NOMO-1 treated with dmso at 0.1 percent for 144 hours (cell line): ENCODE results near the gene SERPINH1.
"Not testable (repeated sequence)": the region's sequence is repeated elsewhere in the genome, so short reads cannot be mapped to it uniquely, and the experiment has no call there.

ENCODE experiments used
- DNase-seq: peaks from one replicate; lab custom pipeline; 2025; ENCODE audit not compliant: unreplicated experiment; lab: John Stamatoyannopoulos, UW

SERPINH1 gene

GRCh38 chr11:75572744-75573143, 10.7 kb downstream of the SERPINH1 start:
- DNase-seq: no peak

- DNase-seq: no peak
Observed at GRCh38 chr11:75574698-75575602, 12.9 kb downstream of the SERPINH1 start.

- DNase-seq: no peak
Observed at GRCh38 chr11:75576017-75576416, 14.0 kb downstream of the SERPINH1 start.

GRCh38 chr11:75576499-75576918, 14.5 kb downstream of the SERPINH1 start:
- DNase-seq: peak; percentile 78

GRCh38 chr11:75577207-75577606, 15.2 kb downstream of the SERPINH1 start:
- DNase-seq: no peak

- no peak for DNase-seq
Observed at GRCh38 chr11:75578977-75579376, 16.9 kb downstream of the SERPINH1 start.

GRCh38 chr11:75579841-75580240, 17.8 kb downstream of the SERPINH1 start:
- DNase-seq: no peak

- no peak for DNase-seq
Observed at GRCh38 chr11:75582506-75582894, 20.4 kb downstream of the SERPINH1 start.

GRCh38 chr11:75582895-75583717, 21.1 kb downstream of the SERPINH1 start:
- DNase-seq: peak; percentile 44

GRCh38 chr11:75583718-75584658, 21.9 kb downstream of the SERPINH1 start:
- no peak for DNase-seq

- not testable (repeated sequence) for DNase-seq
Observed at GRCh38 chr11:75584659-75585292, 22.7 kb downstream of the SERPINH1 start.

GRCh38 chr11:75585293-75585670, 23.2 kb downstream of the SERPINH1 start:
- no peak for DNase-seq

- DNase-seq: no peak
Observed at GRCh38 chr11:75586395-75586794, 24.3 kb downstream of the SERPINH1 start.

- DNase-seq: no peak
Observed at GRCh38 chr11:75588051-75588481, 26.0 kb downstream of the SERPINH1 start.

- no peak for DNase-seq
Observed at GRCh38 chr11:75589051-75589450, 27.0 kb downstream of the SERPINH1 start.

- DNase-seq: no peak
Observed at GRCh38 chr11:75589933-75590332, 27.9 kb downstream of the SERPINH1 start.

- DNase-seq: no peak
Observed at GRCh38 chr11:75591371-75591770, 29.3 kb downstream of the SERPINH1 start.

- DNase-seq: no peak
Observed at GRCh38 chr11:75591966-75592365, 29.9 kb downstream of the SERPINH1 start.

- no peak for DNase-seq
Observed at GRCh38 chr11:75592715-75593114, 30.7 kb downstream of the SERPINH1 start.

- DNase-seq: no peak
Observed at GRCh38 chr11:75593286-75593915, 31.3 kb downstream of the SERPINH1 start.
